ENCODE results near the gene PDE7B.

DNA sequence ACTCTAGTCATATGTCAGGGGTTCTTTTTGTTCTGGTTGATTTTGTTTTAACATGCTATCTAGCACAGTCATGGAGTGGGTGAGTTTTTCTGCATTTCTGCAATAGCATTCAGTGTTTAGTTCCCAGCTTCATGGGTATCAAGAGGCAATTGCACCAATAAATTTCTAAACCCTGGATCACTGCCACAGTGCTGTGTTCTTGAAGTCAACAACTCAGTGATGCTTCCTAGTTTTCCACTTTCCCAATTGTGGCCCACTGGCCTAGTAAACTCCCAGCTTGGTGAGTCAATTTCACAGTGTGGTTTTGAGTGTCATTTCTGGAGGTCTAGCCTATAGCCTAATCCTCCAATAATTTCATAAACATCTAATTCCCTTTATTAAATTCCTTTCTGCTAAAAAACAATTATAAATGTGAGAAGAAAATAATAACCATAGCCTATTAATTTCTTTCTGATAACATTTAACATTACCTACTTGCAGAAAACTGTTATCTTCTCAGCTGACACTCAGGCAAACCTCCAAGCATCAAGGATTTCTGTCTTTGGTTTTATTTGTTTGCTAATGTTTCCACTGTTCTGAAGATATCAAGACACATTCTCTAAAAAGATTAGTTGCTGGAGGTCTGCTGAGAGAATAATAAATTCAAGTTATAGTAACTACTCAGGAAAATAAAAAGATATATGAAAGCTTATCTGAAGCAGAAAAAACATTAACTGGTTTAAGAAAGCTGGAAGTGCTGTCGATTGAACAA is 89.9 kb downstream of the PDE7B start:
- TF ChIP-seq, protein P1, sequence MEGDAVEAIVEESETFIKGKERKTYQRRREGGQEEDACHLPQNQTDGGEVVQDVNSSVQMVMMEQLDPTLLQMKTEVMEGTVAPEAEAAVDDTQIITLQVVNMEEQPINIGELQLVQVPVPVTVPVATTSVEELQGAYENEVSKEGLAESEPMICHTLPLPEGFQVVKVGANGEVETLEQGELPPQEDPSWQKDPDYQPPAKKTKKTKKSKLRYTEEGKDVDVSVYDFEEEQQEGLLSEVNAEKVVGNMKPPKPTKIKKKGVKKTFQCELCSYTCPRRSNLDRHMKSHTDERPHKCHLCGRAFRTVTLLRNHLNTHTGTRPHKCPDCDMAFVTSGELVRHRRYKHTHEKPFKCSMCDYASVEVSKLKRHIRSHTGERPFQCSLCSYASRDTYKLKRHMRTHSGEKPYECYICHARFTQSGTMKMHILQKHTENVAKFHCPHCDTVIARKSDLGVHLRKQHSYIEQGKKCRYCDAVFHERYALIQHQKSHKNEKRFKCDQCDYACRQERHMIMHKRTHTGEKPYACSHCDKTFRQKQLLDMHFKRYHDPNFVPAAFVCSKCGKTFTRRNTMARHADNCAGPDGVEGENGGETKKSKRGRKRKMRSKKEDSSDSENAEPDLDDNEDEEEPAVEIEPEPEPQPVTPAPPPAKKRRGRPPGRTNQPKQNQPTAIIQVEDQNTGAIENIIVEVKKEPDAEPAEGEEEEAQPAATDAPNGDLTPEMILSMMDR (IDR thresholded peaks at IDR 0.05; ENCODE audit: low read length) = no peak
- no peak for TF ChIP-seq EZH2 (IDR thresholded peaks at IDR 0.05; ENCODE audit: borderline replicate concordance, low read length)

All from OCI-LY1 (cell line).